UCSD-AML1 (cell line): ENCODE data around the gene GPC6.

Experiments
- DNase-seq: peaks from one replicate; lab custom pipeline; 2025; ENCODE audit not compliant: unreplicated experiment; lab: John Stamatoyannopoulos, UW

Gene GPC6

GRCh38 chr13:94227255-94227879 lies 1000.8 kb downstream of the GPC6 start:
- no peak for DNase-seq

- DNase-seq: no peak
These were observed 1002.2 kb downstream of the GPC6 start for GRCh38 chr13:94228763-94229162.

DNA sequence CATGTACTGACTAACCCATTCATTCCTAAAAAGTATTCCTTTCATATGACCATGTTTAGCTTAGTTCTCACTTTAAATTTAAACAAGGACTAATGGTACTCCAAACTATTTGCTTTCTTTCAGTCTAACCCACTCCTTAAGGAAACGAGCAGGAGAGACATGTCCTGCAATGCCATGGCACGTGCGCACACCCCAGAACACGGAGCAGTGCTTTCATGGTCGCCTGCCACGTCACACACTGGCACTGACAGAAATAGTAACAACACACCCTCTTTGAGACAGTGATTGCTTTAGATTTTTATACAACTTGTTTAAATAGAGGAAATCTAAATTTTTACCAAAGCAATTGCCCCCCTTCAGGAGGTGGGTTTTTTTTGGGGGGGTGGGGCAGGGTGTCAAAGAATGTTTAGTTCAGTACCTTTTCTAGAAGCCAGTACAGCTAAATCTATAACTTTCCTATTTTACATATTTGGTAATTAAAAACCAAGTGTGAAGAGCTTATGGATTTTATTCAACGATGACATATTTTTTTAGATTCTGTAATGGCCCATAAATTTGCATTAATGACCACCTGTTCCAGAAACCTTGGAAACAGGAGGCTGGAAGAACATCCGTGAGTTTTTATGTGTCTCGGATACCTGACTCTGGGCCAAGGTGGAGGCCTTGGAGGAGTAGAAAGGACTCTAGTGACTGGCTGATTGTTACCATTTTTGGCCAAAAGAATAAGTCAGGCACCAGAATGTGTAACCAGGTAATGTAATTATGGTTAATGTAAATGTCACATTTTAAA lies 1005.7 kb downstream of the GPC6 start:
- no peak for DNase-seq

GRCh38 chr13:94232956-94233355 lies 1006.3 kb downstream of the GPC6 start:
- DNase-seq: no peak

GRCh38 chr13:94233401-94233800 lies 1006.8 kb downstream of the GPC6 start:
- DNase-seq: no peak

DNA sequence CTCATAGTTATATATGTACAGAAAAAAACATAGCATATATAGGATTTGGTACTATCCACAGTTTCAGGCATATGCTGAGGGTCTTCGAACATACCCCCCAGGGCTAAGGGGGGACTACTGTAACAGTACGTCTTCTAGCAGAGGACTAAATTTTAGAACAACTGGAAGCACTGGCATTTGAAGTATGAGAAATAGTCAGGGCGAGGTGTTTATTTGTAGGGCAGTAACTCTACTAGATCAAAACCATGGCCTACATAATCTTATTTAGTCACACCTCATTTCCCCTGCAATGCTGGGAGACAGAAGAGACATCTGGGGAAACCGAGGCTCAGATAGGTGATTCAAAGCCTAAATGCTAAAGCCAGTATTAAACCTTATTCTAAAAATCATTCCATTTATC lies 1007.2 kb downstream of the GPC6 start:
- DNase-seq: no peak

DNA sequence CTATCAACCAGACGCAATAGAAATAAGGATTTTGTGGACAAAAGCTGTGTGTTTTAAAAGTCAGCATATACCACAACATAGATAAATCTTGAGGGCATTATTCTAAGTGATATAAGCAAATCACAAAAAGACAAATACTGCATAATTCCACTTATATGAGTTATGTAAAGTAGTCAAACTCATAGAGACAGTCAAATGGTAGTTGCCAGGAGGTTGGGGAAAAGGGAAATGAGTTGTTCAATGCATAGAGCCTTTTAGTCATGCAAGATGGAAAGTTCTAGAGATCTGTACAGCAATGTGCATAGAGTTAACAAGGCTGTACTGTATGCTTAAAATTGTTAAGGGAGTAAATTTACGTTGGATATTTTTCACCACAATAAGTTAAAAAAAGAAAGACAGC lies 1008.1 kb downstream of the GPC6 start:
- no peak for DNase-seq

- DNase-seq: no peak
These were observed 1009.5 kb downstream of the GPC6 start for GRCh38 chr13:94236132-94236531.

- no peak for DNase-seq
These were observed 1010.3 kb downstream of the GPC6 start for GRCh38 chr13:94236872-94237271.

DNA sequence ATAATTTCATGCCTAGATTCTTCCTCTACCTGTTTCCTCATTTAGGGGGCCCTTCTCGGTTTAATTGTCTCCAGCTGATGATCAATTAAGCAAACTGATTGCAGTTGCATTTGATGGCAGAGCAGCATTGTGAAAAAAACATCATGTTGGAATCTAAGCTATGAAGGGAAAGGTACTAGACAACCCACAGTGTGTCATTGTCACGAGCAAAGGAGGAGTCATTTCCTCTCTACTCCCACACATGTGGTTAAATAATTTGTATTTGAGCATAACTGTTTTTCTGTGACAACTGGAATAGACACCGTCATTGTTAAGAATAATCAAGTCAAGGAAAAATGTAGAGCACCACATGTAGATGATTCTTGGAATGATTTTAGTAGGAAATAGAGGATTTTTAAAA lies 1012.5 kb downstream of the GPC6 start:
- DNase-seq: no peak

DNA sequence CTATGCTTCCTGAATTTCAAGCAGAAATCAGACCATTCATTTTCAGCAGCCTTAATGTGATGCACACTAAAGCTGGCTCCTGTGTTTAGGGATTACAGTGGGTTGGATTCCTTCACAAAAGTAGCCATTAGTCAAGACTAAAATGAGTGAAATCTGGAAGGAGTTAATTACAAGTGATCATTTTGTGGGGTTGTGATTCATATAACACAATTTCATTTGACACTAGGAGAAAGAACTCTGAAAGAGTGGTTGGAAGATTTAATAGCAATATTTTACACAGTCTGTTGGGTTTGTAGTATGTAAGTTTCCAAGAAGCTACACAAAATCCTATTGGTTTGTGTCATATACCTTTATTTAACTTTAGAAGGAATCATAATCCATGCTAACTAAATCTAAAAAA lies 1015.9 kb downstream of the GPC6 start:
- no peak for DNase-seq

- DNase-seq: no peak
These were observed 1016.9 kb downstream of the GPC6 start for GRCh38 chr13:94243551-94243950.

DNA sequence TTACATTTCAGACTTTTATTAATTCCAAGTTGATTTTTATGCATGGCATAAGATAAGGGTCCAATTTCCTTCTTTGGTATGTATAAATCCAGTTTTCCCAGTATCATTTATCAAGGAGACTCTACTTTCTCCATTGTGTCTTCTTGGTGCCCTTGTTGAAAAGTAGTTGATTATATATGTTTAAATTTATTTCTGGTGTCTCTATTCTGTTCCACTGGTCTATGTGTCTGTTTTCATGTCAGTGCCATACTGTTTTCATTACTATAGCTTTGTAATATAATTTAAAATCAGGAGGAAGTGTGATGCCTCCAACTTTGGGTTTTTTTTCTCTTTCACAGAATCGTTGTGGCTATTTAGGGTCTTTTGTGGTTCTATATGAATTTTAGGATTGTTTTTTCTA lies 1019.9 kb downstream of the GPC6 start:
- DNase-seq: no peak

- no peak for DNase-seq
These were observed 1021.3 kb downstream of the GPC6 start for GRCh38 chr13:94247890-94248289.

- DNase-seq: no peak
These were observed 1022.0 kb downstream of the GPC6 start for GRCh38 chr13:94248454-94249228.

GRCh38 chr13:94249512-94249911 lies 1022.9 kb downstream of the GPC6 start:
- no peak for DNase-seq

GRCh38 chr13:94251831-94252608 lies 1025.4 kb downstream of the GPC6 start:
- DNase-seq: no peak

- DNase-seq: no peak
These were observed 1028.1 kb downstream of the GPC6 start for GRCh38 chr13:94254737-94255136.

- DNase-seq: no peak
These were observed 1030.1 kb downstream of the GPC6 start for GRCh38 chr13:94256721-94257120.

DNA sequence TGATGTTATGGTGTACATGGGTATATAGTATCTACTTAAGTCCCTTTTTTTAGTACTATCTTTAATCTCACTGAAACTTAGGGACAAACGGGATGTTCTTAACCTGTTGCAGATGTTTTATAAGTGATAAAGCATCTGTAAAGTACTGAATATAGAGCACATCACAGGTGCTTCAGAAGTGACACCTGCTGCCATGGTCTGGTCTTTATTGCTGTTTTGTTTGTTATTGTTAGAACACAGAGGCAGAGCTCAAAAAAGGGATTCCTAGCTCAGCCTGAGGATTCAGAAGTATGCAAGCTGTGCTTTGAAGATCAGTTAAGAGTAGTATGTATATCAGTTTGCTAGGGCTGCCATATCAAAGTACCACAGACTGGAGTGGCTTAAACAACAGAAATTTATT lies 1033.4 kb downstream of the GPC6 start:
- no peak for DNase-seq

DNA sequence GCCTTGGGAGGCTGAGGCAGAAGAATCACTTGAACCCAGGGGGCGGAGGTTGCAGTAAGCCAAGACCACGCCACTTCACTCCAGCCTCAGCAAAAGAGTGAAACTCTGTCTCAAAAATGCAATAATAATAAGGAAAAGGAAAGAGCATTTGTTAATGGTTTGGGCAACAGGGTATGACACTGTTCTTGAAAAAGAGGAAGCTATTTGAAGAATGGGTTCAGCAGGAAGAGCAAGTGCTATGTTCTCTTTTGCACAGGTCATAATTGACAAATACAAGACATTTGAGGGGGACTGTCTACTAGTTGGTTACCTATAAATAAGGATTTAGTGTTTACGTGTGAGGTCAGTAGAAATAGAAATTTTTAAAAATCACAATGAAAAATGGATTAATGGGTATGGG lies 1034.6 kb downstream of the GPC6 start:
- no peak for DNase-seq
